Choroid plexus epithelial cell (primary cell): ENCODE data around the gene ARL4D.
A peak's percentile ranks its signal among the peaks of the same experiment; 100 is the strongest.

Experiments used
- DNase-seq: peaks from one replicate; pipeline ENCODE4 v3.0.0-alpha.2; 2010; ENCODE audit warnings: low read depth
- H3K4me3 ChIP-seq: 2 replicates; pipeline ENCODE4 v1.5.1; 2011; ENCODE audit warnings: low read depth, mild to moderate bottlenecking, control low read depth, low read length, moderate library complexity
- CTCF ChIP-seq: conservative IDR thresholded peaks from 2 replicates; pipeline ENCODE4 v1.5.1; 2011; ENCODE audit warnings: low read depth, mild to moderate bottlenecking, control low read depth, inconsistent platforms, low read length, moderate library complexity

The ARL4D gene

GRCh38 chr17:43398724-43399595 is at the start of gene ARL4D:
TSS of gene ARL4D (plus strand) at chr17:43398993. CDS start at chr17:43399733, 740 bp downstream.
- peak; percentile 69 for DNase-seq
- no peak for TF ChIP-seq CTCF
- H3K4me3 ChIP-seq = peak within 1 kb of the TSS; percentile 87

GRCh38 chr17:43349142-43349541 is 49.7 kb upstream of the ARL4D start:
- DNase-seq = no peak
- H3K4me3 ChIP-seq = no peak overlapping the region
- TF ChIP-seq CTCF = peak; percentile 11

GRCh38 chr17:43350888-43351361 is 47.9 kb upstream of the ARL4D start:
- H3K4me3 ChIP-seq = no peak overlapping the region
- no peak for DNase-seq
- TF ChIP-seq CTCF = no peak

GRCh38 chr17:43351691-43352090 is 47.1 kb upstream of the ARL4D start:
- no peak for TF ChIP-seq CTCF
- DNase-seq = no peak
- H3K4me3 ChIP-seq = no peak overlapping the region

- H3K4me3 ChIP-seq = no peak overlapping the region
- DNase-seq = no peak
- no peak for TF ChIP-seq CTCF
These were observed 46.0 kb upstream of the ARL4D start for GRCh38 chr17:43352579-43353331.

GRCh38 chr17:43353393-43353792 is 45.4 kb upstream of the ARL4D start:
- DNase-seq = no peak
- no peak for TF ChIP-seq CTCF
- no peak overlapping the region for H3K4me3 ChIP-seq

GRCh38 chr17:43354371-43354770 is 44.4 kb upstream of the ARL4D start:
- no peak overlapping the region for H3K4me3 ChIP-seq
- no peak for TF ChIP-seq CTCF
- no peak for DNase-seq
